ENCODE measurements around the gene TMEM18.
"Not testable (repeated sequence)": the region's sequence is repeated elsewhere in the genome, so short reads cannot be mapped to it uniquely, and the experiment has no call there.

Gene TMEM18

DNA sequence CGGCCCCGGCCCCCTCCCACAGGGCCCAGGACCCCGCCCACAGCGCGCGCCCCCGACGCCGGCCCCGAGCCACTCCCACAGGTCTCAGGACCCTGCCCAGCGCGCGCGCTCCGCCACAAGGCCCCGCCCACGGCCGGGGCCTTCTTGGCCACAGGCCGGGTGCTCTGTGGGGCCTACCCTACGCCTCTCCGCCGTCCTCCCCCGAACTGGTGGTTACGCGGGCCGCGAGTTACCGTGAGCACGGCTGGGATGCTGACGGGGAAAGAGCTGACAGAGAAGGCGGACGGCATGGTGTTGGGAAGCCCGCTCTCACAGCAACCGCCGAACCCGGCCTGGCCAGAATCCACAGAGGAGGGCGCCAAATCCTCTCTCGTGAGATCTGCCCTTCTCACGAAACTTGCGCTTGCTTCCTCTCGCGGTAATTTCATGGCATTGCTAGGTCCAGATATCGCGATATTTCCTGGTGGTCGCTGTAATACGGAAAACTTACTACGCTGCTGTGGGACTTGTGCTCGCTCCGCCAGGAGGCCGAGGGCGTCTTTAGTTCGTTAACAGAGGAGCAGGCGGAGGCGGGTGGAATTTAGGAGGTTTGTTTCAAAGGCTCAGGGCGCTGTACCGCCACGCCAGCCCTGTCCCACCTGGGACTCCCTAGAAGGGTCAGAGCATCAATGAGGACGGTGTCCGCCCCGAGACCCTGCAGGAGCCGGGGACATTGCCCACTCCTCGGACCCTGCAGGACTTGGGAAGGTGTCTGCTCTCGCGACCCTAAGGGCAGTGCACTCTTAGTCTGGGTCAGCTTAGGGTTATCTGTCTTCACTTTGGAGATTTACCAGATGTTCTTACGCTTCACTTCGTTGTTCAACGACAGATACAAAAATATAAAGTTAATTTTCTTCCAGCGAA is at the start of gene TMEM18:
Gene TMEM18 (minus strand): TSS at position 351 of the 903 bp plus-strand sequence. CDS start 61 bp downstream, at position 290.
- peak; percentile 99 for DNase-seq (ENCODE audit: low read depth in 2 of 2)

DNA sequence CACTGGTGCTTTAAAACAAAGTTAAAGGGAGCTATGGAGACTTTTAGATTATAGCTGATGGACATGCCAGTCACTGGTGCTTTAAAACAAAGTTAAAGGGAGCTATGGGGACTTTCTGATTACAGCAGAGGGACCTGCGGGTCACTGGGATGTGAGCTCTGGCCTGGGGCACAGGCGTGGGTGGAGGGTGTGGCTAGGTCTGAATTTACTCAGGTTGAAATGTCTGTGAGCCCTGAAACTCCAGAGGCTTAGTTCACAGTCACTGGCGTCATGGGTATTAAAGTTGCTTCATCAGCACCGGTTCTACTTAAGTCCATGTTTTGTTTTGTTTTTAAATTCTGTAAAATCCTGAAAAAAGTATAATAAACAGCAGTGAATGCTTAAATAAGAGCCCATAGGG is 49.0 kb upstream of the TMEM18 start:
- no peak for DNase-seq (ENCODE audit: low read depth in 2 of 2)

DNA sequence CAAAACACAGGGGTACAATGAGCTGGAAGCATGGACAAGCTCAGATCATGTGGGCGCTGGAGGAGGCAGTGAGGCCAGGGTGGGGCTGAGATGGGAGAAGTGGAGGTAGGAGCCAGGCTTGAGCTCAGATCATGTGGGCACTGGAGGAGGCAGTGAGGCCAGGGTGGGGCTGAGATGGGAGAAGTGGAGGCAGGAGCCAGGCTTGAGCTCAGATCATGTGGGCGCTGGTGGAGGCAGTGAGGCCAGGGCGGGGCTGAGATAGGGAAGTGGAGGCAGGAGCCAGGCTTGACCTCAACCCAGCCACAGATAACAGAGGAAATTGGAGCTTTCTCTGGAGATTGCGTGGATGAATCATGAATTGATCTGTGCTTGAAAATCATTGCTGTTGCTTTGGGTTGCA is 48.3 kb upstream of the TMEM18 start:
- DNase-seq (ENCODE audit: low read depth in 2 of 2) = no peak

DNA sequence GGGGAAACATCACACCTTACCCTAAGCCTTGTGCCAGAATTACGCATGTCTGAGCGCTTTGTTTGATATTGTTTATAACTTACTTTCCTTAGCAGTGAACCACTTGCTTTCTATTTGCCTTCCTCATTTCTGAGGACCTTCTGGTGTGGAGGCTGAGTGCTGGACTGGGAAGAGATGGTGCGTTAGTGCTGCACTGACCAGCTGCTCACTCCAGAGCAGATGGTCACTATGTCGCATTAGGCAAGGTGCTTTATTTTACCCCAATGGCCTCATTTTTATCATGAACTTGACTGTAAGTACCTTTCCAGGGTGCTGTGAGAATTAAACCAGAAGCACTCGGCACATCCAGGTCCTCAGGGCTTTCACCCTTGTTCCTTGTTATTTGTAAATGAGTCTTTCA is 46.6 kb upstream of the TMEM18 start:
- DNase-seq (ENCODE audit: low read depth in 2 of 2) = no peak

DNA sequence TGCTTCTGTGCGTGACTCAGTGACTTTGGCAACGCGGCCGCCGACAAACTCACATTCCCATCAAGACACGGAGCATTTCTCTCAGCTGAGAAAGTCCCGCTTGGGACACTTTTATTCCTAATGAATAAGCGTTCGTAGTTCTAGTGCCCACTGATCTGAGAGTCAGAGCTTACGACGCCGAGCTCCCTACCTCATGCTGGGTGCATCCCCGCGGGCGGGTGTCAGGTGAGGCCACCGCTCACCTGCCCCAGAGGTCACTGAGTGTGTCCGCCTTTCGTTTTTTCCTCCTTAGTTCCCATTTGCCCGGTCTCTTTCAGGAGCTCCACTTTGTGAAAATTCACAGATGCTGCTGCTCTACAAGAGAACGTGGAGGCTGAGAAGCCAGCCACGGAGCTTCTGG is 43.6 kb upstream of the TMEM18 start:
- no peak for DNase-seq (ENCODE audit: low read depth in 2 of 2)

DNA sequence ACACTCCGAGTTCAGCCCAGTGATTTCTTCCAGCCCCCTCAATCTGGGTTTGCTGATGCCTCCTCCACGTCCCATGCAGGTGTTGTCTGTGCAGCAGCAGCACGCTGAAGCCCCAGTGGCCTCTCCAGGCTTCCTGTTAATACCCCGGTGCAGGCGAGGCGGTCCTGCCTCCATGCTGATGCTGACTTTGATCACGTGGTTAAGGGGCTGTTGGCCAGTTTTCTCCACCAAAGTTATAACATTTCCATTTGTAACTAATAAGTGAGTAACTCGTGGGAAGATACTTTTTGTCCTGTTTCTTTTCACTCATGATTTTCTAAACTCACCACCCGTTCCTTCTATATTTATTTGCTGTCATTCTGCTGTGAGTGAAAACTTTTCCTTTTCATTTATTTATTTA is 42.5 kb upstream of the TMEM18 start:
- DNase-seq (ENCODE audit: low read depth in 2 of 2) = no peak

DNA sequence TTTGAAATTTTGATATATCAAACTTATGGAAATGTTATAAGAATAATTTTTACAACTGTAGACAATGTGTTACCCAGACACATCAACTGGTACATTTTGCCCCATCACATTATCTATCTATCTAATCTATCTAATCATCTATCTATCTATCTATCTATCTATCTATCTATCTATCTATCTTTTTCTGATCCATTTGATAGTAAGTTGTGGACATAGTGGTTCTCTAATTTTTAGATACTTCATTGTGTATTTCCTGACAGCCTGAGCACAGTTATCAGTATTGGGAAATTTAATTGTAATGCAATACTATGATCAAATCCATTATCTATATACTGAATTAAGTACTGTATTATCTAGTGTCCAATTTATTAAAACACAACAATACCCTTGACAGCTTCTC is 42.0 kb upstream of the TMEM18 start:
- no peak for DNase-seq (ENCODE audit: low read depth in 2 of 2)

DNA sequence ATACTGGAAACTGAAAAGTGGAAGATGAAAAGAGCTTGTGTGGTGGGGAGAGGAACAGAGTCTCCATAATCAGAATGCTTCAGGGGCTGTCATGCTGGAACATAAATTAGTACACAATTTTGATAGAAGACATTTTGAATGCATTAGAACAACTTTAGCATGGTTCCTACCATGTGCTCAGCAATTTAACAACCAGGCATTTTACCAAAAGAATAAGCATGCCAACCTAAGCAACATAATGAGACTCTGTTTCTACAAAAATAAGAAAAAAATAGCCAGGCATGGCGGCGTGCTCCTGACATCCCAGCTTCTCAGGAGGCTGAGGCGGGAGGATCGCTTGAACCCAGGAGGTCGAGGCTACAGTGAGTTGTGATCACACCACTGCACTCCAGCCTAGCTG is 40.5 kb upstream of the TMEM18 start:
- DNase-seq (ENCODE audit: low read depth in 2 of 2) = no peak

DNA sequence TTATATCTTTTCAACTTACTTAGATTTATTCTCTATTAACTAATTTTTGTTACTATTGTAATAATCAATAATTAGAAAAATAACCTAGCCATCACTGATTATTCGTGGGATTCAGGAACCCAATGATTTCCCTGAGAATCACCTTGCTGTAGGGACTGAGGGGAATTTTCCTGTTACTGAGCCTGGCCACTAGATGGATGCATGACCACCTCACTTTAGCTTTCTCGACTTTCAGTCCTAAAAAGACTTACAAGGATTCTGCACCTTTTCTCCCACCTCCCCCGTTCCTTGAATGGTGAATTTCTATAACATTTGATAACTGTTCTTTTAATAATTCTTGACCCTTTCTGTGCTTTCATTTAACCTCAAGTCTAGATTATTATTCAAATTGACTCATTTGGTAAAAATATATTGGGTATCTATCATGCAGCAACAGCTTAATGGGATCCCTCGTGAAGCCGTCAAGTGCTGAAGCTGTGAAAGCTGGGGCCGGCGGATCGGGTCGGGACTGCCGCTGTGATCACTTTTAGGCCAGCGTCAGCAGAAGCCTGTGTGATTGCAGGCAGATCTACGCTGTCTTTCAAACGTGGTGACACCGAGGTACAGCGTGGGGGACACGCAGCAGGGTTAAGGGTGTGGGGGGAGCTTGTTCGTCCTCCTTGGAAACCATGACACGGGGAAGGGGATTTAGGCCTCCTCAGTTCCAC is 38.8 kb upstream of the TMEM18 start:
- DNase-seq (ENCODE audit: low read depth in 2 of 2) = no peak

DNA sequence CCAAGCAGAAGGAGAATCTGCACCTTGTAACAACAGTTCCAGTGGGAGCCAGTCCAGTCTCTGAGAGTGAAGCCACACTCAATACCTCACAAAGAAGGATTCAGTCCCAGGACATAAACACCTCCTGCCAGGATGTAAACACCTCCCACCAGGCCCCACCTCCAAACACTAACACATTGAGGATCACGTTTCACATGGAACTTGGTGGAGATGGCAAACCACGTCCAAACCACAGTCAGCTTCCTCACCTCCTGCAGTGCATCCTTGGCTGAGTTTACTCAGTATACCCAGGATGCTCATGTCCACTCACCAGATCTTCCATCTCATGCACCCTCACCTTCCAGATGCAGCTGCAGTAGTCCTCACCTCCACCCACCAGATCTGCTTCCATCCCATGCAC is 37.8 kb upstream of the TMEM18 start:
- no peak for DNase-seq (ENCODE audit: low read depth in 2 of 2)

DNA sequence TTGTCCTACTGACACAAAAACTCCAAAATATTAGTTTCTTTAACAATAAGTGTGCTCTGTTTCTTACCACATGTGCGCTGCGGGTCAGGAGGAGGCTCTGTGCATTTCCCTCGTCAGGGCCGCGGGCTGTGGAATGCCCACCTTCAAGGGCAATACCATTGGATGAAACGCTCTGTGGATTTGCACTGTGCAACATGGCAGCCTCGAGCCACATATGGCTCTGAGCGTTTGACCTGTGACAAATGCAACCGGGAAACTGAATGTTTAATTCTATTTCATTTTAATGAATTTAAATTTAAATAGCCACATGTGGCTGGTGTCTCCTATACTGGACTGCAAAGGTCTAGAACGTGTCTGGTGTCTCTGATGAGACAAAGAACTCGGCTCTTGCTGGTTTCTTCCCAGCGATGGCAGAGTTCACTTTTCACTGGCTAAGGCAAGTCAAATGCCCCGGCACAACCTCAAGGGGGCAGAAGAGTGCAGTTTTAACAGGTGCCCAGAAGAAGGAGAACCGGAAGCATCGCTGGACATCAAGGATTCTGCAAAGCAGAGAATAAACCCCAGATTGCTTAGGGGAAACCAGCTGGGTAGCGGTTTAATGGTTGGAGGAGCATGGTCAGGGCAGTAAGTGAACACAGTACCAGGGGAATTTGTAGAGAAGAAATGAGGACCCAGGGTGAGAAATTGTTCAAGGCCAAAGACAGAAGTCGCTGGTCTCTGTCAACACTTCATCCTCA is 37.0 kb upstream of the TMEM18 start:
- DNase-seq (ENCODE audit: low read depth in 2 of 2) = peak; percentile 9 to 20

DNA sequence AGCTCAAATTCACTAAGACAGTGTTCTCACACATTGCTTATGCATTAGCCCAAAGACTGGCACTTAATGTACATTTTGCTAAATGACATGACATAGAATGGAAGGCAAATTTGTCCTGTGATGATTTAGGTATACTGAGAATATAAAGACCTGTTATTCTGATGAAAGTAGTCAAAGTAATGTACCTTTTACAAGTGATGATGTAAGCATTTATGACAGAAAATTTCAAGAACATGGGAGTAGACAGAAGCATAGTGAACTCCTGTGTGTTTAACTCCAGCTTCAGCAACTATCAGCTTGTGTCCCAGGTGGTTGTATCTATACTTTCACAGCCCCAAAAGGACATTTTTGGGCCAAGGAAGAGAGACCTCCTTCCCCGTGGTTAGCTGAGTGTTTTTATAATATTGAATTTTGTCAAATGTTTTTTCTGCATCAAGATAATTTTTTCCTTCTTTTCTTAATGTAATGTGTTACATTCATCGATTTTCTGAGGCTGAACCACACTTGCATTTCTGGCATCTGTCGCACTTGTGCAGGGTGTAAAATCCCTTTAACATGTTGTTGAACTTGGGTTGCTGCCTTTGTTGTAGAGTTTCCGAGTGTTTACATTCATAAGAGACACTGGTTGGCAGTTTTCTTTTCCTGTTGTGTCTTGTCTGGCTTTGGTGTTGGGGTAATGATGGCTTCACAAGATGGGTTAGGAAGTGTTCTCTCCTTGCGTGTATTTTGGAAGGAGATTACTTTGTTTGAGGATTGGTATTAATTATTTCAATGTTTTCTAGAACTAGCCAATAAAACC is 33.9 kb upstream of the TMEM18 start:
- no peak for DNase-seq (ENCODE audit: low read depth in 2 of 2)

DNA sequence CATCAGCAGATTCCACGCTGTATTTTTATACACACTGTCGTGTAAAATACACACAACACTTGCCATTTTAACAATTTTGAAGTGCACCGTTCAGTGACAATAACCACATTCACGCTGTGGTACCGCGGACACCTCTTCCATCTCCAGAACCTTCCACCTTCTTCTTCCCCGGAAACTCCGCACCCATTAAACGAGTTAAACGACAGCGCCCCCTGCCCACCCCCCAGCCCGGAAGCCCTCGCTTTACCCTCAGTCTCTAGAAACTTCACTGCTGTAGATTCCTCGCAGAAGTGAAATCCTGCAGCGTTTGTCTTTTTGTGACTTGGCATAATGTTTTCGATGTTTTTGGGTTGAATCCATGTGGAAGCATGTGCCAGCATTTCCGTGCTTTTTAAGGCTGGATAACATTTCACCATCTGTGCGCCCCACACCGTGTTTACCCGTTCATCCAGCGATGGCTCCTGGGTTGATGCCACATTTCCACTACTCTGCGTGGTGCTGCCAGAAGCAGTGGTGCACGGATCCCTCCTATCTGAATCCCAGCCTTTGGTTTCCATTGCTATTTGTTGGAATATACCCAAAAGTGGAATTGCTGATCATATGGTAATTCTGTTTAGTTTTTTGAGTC is 32.0 kb upstream of the TMEM18 start:
- no peak for DNase-seq (ENCODE audit: low read depth in 2 of 2)

DNA sequence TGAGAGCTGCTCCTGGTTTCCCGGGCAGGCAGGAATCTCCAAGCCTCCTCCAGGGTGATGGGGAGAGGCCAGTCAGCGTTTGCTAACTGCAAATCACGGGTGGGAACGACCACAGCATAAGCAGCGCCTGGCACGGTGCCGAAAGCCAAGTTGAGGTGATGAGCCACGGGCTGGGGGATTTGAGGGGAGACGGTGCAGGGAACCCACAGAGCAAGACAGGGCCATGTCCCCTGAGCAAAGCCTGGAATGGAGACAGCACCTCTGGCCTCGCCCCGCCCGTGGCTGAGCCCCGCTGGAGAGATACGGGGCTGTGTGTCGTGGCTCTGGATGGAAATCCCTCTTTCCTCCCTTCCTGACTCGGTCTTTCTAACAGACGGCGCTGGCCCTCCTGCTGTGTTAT is 31.5 kb upstream of the TMEM18 start:
- no peak for DNase-seq (ENCODE audit: low read depth in 2 of 2)

DNA sequence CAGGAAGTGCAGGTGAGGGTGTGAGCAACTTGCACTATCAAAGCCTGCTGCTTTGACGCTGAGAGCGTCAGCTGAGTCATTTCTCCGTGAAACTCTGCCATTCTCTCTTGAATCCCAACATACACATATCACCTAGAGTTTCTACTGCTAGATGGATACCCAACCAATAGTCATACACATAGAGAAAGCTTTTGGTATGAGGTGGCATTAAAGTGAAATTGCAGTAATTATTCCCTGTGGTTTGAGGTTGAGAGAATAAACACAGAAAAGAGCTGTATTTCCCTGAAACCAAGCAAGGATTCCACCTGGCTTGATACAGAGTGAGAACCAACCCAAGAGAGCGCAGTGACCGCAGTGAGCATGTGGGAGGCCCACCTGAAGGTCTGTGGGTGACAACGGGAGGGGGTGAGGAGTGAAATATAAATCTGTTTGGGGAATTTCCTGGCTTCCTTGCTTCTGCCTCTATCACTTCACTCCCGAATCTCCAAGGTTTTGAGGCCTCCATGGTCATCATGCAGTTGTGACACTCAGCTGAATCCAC is 28.8 kb upstream of the TMEM18 start:
- DNase-seq (ENCODE audit: low read depth in 2 of 2) = no peak

DNA sequence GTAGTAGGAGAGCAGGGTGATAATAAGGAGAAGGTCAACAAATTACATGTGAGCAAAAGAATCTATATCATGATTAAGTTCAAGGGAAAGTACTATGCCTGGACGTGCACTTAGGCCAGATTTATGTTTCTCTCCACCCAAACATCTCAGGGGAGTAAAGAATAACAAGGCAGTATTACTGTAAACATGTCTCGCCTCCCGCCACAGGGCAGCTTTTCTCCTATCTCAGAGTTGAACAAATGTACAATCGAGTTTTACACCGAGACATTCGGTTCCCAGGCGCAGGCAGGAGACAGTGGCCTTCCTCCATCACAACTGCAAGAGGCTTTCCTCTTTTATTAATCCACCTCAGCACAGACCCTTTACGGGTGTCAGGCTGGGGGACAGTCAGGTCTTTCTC is 25.6 kb upstream of the TMEM18 start:
- not testable (repeated sequence) for DNase-seq (ENCODE audit: low read depth in 2 of 2)

DNA sequence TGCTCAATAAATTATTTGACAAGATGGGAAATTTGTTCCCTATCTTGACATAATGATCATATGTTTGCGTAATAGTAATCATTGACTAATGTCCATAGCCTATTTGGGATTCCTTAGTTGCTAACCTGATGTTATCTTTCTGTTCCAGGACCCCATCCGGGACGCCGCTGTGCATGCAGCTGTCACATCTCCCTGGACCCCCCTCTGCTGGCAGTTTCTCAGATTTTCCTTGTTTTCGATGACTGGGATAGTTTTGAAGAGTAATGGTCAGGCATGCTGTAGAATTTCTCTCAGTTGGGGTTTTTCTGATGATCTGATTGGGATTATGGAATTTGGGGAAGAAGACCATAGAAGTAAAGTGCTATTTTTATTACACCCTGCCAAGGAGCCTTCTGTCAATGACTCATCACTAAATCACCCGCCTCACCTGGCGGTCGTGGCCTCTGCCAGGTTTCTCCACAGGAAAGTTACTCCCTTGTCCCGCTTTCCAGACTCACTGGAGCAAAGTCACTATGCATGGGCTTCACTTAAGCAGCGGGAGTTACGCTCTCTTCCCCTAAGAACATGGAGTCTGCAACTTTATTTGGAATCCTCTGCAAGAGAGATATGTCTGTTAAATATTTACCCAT is 19.9 kb upstream of the TMEM18 start:
- DNase-seq (ENCODE audit: low read depth in 2 of 2) = no peak

DNA sequence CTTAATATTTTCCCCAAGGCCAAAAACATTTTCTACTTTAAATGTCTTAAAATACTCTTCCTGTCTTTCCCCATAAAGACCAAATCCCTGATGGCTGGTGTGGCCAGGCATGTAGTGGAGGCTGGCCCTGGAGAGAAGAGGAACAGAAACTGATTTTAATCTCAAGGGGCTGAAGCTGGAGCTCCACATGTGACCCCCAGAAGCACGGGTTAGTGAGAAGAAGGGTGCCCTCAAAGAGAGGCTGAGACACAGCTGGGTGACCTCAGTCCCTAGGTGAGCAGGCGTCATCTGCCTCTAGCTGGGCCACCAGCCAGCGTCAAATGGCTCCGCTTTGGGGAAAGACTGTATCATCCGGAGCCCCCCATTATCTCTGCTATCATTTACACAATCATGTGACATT is 19.3 kb upstream of the TMEM18 start:
- DNase-seq (ENCODE audit: low read depth in 2 of 2) = no peak

DNA sequence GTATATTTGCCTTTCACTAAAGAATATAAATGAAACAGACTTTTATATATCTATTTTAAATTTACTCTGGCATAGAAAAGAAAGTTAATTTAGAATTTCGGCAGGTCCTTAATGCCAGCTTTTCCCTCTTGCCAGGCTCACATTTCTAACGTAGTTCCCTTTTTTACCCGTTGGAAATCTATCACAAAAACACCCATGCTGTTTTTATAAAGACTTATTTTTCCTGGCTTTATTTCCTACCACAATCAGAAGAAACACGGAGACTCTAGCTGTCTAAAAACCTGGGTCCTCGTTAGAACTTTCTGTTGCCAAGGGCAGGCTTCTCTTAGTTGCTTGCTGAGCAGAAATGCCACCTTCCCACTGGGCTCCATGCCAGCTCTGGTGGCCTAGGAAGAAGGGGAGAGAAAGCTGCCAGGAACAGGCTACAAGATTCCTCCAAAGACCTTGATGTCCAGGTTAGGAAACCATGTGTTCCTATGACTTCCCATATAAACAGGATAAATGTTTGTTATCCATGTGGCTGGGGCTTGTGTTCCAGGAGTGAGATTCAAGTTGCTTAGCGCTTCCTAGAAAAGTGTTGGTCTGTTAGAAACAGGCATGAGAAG is 17.8 kb upstream of the TMEM18 start:
- no peak for DNase-seq (ENCODE audit: low read depth in 2 of 2)

DNA sequence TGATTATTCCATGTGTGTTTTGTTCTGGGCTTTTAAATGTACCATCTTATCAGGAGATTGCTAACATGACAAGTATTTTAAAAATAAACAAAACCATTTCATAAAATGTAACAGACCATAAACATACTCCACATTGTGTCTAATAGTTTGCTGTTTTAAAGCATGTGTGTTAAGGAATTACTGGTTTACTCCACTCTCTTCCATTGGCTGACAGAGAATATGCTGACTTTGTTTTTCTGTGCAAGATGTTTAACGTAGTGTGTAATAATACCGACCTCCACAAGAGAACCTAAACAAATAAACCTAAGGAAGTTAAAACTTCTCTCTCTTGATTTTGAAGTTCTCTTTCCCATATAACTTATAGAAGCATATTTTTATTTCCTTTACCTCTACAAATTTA is 17.0 kb upstream of the TMEM18 start:
- DNase-seq (ENCODE audit: low read depth in 2 of 2) = no peak

Measured in fibroblast of skin of left quadriceps (primary cell).